Measurements from ENCODE around the gene PCDH9. TPM values are rescaled to one million over a fixed set of nuclear protein-coding genes. Genes with fewer than 3 reads are reported as not detected.

The PCDH9 gene
- total RNA-seq, 1 experiment from 2014 or later = 5.8 TPM

DNA sequence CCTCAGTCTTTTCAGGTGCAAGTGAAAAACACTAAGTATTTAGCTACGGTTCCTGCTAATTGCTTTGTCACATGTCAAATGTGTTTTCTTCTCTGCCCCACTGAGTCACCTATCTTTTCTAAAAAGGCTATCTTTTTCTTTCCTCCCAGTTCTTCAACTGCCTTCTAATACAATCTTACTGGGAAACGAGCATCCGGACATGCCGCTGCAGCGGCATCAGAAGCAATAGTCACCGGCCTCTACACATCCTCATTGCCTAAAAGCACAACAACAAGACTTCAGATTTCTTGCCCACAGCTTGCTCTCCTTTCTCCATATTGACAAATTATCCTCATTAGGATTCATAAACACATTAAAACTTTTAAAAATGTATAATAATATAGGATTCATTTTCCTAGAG is 1.2 kb downstream of the PCDH9 start:
- no TSS peak for BruUV-seq (replicated peaks)
- Histone ChIP-seq H3K9me3 (ENCODE audit: low read depth, low read length, poor library complexity, severe bottlenecking) (no peaks in the 10 kb centered on the region), H3K36me3 (ENCODE audit: insufficient read depth, low read length, poor library complexity, severe bottlenecking) (no peaks in the 10 kb centered on the region), H3K27ac (ENCODE audit: low read depth, low read length, poor library complexity, severe bottlenecking) (no peak overlapping the region), H3K27me3 (replicated peaks; ENCODE audit: insufficient read depth, low read depth, low read length, poor library complexity) (peaks cover 4% of the 10 kb centered on the region), H3K4me3 (ENCODE audit: low read depth, low read length, poor library complexity, severe bottlenecking) (peak overlapping the region; percentile 70), H3K4me1 (ENCODE audit: insufficient read depth, low read length, poor library complexity, severe bottlenecking) (peaks cover 3% of the 10 kb centered on the region)
- POLR2A ChIA-PET (ENCODE audit: low non-redundant PET) = no interaction called here
- intact Hi-C loops (cut with micrococcal nuclease; ENCODE audit: unreplicated experiment) = loop anchor here (10.0 kb wide), 1 partner anchor 244 kb away; no protein-coding TSS in a partner anchor
- TF ChIP-seq EZH2 (IDR thresholded peaks at IDR 0.05; ENCODE audit: borderline replicate concordance, low read depth, low read length, poor library complexity, severe bottlenecking) = no peak
- TF ChIP-seq, protein P1, sequence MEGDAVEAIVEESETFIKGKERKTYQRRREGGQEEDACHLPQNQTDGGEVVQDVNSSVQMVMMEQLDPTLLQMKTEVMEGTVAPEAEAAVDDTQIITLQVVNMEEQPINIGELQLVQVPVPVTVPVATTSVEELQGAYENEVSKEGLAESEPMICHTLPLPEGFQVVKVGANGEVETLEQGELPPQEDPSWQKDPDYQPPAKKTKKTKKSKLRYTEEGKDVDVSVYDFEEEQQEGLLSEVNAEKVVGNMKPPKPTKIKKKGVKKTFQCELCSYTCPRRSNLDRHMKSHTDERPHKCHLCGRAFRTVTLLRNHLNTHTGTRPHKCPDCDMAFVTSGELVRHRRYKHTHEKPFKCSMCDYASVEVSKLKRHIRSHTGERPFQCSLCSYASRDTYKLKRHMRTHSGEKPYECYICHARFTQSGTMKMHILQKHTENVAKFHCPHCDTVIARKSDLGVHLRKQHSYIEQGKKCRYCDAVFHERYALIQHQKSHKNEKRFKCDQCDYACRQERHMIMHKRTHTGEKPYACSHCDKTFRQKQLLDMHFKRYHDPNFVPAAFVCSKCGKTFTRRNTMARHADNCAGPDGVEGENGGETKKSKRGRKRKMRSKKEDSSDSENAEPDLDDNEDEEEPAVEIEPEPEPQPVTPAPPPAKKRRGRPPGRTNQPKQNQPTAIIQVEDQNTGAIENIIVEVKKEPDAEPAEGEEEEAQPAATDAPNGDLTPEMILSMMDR (conservative IDR thresholded peaks at IDR 0.05; ENCODE audit: low read depth, low read length) = no peak
- CTCF ChIA-PET = no interaction called here
- no peak for DNase-seq (ENCODE audit: low spot score)

GRCh38 chr13:67228031-67228430 is 2.1 kb downstream of the PCDH9 start:
- DNase-seq (ENCODE audit: low spot score) = no peak
- TF ChIP-seq, protein P1 (conservative IDR thresholded peaks at IDR 0.05; ENCODE audit: low read depth, low read length) = no peak
- no peak for TF ChIP-seq EZH2 (IDR thresholded peaks at IDR 0.05; ENCODE audit: borderline replicate concordance, low read depth, low read length, poor library complexity, severe bottlenecking)
- POLR2A ChIA-PET (ENCODE audit: low non-redundant PET) = no interaction called here
- Histone ChIP-seq H3K4me1 (ENCODE audit: insufficient read depth, low read length, poor library complexity, severe bottlenecking) (peaks cover 3% of the 10 kb centered on the region), H3K9me3 (ENCODE audit: low read depth, low read length, poor library complexity, severe bottlenecking) (no peaks in the 10 kb centered on the region), H3K27me3 (replicated peaks; ENCODE audit: insufficient read depth, low read depth, low read length, poor library complexity) (peaks cover under 1% of the 10 kb centered on the region), H3K36me3 (ENCODE audit: insufficient read depth, low read length, poor library complexity, severe bottlenecking) (no peaks in the 10 kb centered on the region), H3K27ac (ENCODE audit: low read depth, low read length, poor library complexity, severe bottlenecking) (no peak overlapping the region), H3K4me3 (ENCODE audit: low read depth, low read length, poor library complexity, severe bottlenecking) (peak overlapping the region; percentile 70)
- intact Hi-C loops (cut with micrococcal nuclease; ENCODE audit: unreplicated experiment) = loop anchor here (10.0 kb wide), 1 partner anchor 243 kb away; no protein-coding TSS in a partner anchor
- CTCF ChIA-PET = no interaction called here
- no TSS peak for BruUV-seq (replicated peaks)

GRCh38 chr13:67227131-67227983 is 2.8 kb downstream of the PCDH9 start:
- BruUV-seq (replicated peaks) = no TSS peak
- Histone ChIP-seq H3K9me3 (ENCODE audit: low read depth, low read length, poor library complexity, severe bottlenecking) (no peaks in the 10 kb centered on the region), H3K27me3 (replicated peaks; ENCODE audit: insufficient read depth, low read depth, low read length, poor library complexity) (no peaks in the 10 kb centered on the region), H3K27ac (ENCODE audit: low read depth, low read length, poor library complexity, severe bottlenecking) (no peak overlapping the region), H3K36me3 (ENCODE audit: insufficient read depth, low read length, poor library complexity, severe bottlenecking) (no peaks in the 10 kb centered on the region), H3K4me1 (ENCODE audit: insufficient read depth, low read length, poor library complexity, severe bottlenecking) (peaks cover 3% of the 10 kb centered on the region), H3K4me3 (ENCODE audit: low read depth, low read length, poor library complexity, severe bottlenecking) (no peak overlapping the region)
- intact Hi-C loops (cut with micrococcal nuclease; ENCODE audit: unreplicated experiment) = loop anchor here (10.0 kb wide), 1 partner anchor 243 kb away; no protein-coding TSS in a partner anchor
- CTCF ChIA-PET = no interaction called here
- no peak for DNase-seq (ENCODE audit: low spot score)
- TF ChIP-seq, protein P1 (conservative IDR thresholded peaks at IDR 0.05; ENCODE audit: low read depth, low read length) = no peak
- no peak for TF ChIP-seq EZH2 (IDR thresholded peaks at IDR 0.05; ENCODE audit: borderline replicate concordance, low read depth, low read length, poor library complexity, severe bottlenecking)
- POLR2A ChIA-PET (ENCODE audit: low non-redundant PET) = no interaction called here

Data from A673 (cell line).